SJSA1 (cell line): ENCODE results near the gene ZPLD1. TPM values are rescaled to one million over a fixed set of nuclear protein-coding genes. Genes with fewer than 3 reads are reported as not detected.

Source experiments
- DNase-seq, 2 experiments: peaks; one replicate each; pipeline ENCODE4 v3.0.0-alpha.2; 2015 to 2020; ENCODE audit warnings: low spot score in 2 of 2, low read depth in 1 of 2
- H3K27ac ChIP-seq: fragments of 250-450 bp; sonication (Bioruptor Pico); 2 replicates; pipeline ENCODE4 v1.5.1; 2020; ENCODE audit warnings: mild to moderate bottlenecking, moderate library complexity
- H3K27me3 ChIP-seq: fragments of 250-450 bp; sonication (Bioruptor Pico); replicated peaks from 2 replicates; pipeline ENCODE4 v1.5.1; 2020; ENCODE audit warnings: mild to moderate bottlenecking, moderate library complexity
- H3K36me3 ChIP-seq: fragments of 250-450 bp; sonication (Bioruptor Pico); 2 replicates; pipeline ENCODE4 v1.5.1; 2020; ENCODE audit warnings: mild to moderate bottlenecking
- H3K4me1 ChIP-seq: fragments of 250-450 bp; sonication (Bioruptor Pico); replicated peaks from 2 replicates; pipeline ENCODE4 v1.6.1; 2021; ENCODE audit warnings: mild to moderate bottlenecking
- H3K4me3 ChIP-seq: fragments of 250-450 bp; sonication (Bioruptor Pico); 2 replicates; pipeline ENCODE4 v1.5.1; 2020; ENCODE audit warnings: mild to moderate bottlenecking
- H3K9me3 ChIP-seq: fragments of 250-450 bp; sonication (Bioruptor Pico); replicated peaks from 2 replicates; pipeline ENCODE4 v1.5.1; 2020; ENCODE audit warnings: mild to moderate bottlenecking
- total RNA-seq: library from RNA; depleted of rRNA; stranded (reverse); fragments of >200 nt; shearing (Covaris generic); gene quantifications from 2 replicates; pipeline ENCODE4 v1.2.3, GENCODE V29; 2014

ZPLD1 gene
- total RNA-seq, 1 experiment from 2014 or later, result not detected

- H3K4me3 ChIP-seq, result no peak overlapping the region
- no peak overlapping the region for H3K27ac ChIP-seq
- no peaks in the 10 kb centered on the region for H3K36me3 ChIP-seq
- DNase-seq, result no peak
- no peaks in the 10 kb centered on the region for H3K27me3 ChIP-seq
- H3K9me3 ChIP-seq, result no peaks in the 10 kb centered on the region
- no peaks in the 10 kb centered on the region for H3K4me1 ChIP-seq
Measured at GRCh38 chr3:102514241-102514640, 79.4 kb downstream of the ZPLD1 start.

GRCh38 chr3:102521246-102521645 is 86.4 kb downstream of the ZPLD1 start:
- H3K4me1 ChIP-seq, result no peaks in the 10 kb centered on the region
- no peaks in the 10 kb centered on the region for H3K9me3 ChIP-seq
- no peak for DNase-seq
- no peak overlapping the region for H3K27ac ChIP-seq
- H3K27me3 ChIP-seq, result no peaks in the 10 kb centered on the region
- H3K4me3 ChIP-seq, result no peak overlapping the region
- no peaks in the 10 kb centered on the region for H3K36me3 ChIP-seq

- H3K36me3 ChIP-seq, result no peaks in the 10 kb centered on the region
- H3K4me1 ChIP-seq, result no peaks in the 10 kb centered on the region
- DNase-seq, result no peak
- H3K27ac ChIP-seq, result no peak overlapping the region
- H3K4me3 ChIP-seq, result no peak overlapping the region
- no peaks in the 10 kb centered on the region for H3K27me3 ChIP-seq
- no peaks in the 10 kb centered on the region for H3K9me3 ChIP-seq
Measured at GRCh38 chr3:102525624-102526023, 90.8 kb downstream of the ZPLD1 start.

DNA sequence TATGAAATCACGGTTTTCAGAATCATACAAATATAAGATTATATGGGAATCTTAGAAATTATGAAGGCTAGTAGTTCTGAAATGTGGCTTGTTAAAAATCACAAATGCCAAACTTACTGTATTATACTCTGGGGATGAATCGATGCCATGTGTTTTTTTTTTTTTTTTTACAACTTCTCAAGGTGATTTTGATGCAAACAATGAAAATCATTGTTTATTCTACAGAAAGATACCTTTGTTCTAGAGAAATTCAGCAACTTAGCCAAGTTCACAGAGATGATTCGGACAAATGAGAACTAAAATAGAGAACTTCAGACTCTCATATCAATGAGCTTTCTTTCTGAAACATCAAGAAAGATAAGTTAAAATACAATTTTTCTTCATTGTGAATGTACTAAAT is 92.0 kb downstream of the ZPLD1 start:
- Histone ChIP-seq H3K4me3 (no peak overlapping the region), H3K4me1 (no peaks in the 10 kb centered on the region), H3K27me3 (no peaks in the 10 kb centered on the region), H3K36me3 (no peaks in the 10 kb centered on the region), H3K27ac (no peak overlapping the region), H3K9me3 (no peaks in the 10 kb centered on the region)
- DNase-seq, result no peak

- no peak overlapping the region for H3K27ac ChIP-seq
- H3K36me3 ChIP-seq, result no peaks in the 10 kb centered on the region
- no peaks in the 10 kb centered on the region for H3K27me3 ChIP-seq
- no peak overlapping the region for H3K4me3 ChIP-seq
- DNase-seq, result no peak
- no peaks in the 10 kb centered on the region for H3K9me3 ChIP-seq
- no peaks in the 10 kb centered on the region for H3K4me1 ChIP-seq
Measured at GRCh38 chr3:102528727-102529126, 93.9 kb downstream of the ZPLD1 start.
